ENCODE measurements around the gene MICAL2. TPM values are rescaled to one million over a fixed set of nuclear protein-coding genes. Genes with fewer than 3 reads are reported as not detected.

MICAL2 gene
- total and polyA plus RNA-seq, 2 of the 8 experiments (the other 6 are each of a cell fraction or from before 2014, with no cell fraction given) = 1.3 to 4.1 TPM

DNA sequence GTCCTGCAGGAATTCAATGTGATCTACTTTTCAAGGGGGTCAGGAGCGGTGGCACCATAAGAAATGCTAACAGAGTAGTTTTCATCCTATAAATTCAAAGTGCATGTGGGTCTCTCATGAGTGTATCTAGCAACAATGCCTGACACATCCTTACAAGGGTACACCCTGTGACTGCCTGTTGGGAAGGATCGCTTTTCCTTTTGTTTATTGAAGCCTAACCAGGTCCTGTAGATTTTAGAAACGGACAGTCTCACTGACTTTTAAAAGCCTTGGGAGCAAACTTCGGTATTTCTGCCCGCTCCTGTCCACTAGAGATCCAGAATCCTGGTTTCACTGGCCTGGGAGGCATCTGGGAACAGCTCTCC lies 102.4 kb downstream of the MICAL2 start:
- H2BK120ac ChIP-seq (replicated peaks; ENCODE audit: low read depth, low read length) = no peak overlapping the region
- H2BK15ac ChIP-seq (ENCODE audit: low read length) = no peak overlapping the region
- H4K5ac ChIP-seq (ENCODE audit: insufficient read length, low read depth, low read length) = no peak overlapping the region
- H3K14ac ChIP-seq (ENCODE audit: insufficient read length) = no peak overlapping the region
- no peaks in the 10 kb centered on the region for H3K79me2 ChIP-seq (ENCODE audit: control insufficient read depth in 1 of 2, insufficient read depth in 2 of 2, low read length in 2 of 2)
- no peak overlapping the region for H3K27ac ChIP-seq (ENCODE audit: low read depth, low read length)
- no peak for FAIRE-seq
- no peaks in the 10 kb centered on the region for H4K20me1 ChIP-seq (replicated peaks in 1 of 2; ENCODE audit: control insufficient read depth in 1 of 2, insufficient read depth in 2 of 2, low read length in 2 of 2)
- no peak for DNase-seq (ENCODE audit: low read depth in 1 of 2, low spot score in 2 of 2)
- H3K18ac ChIP-seq (ENCODE audit: extremely low read depth, low read length) = no peak overlapping the region
- H3K4me3 ChIP-seq (ENCODE audit: extremely low read depth in 1 of 4, insufficient read depth in 2 of 4, low read depth in 3 of 4, low read length in 4 of 4) = no peak overlapping the region
- H3K9ac ChIP-seq (replicated peaks in 1 of 4; ENCODE audit: extremely low read depth in 1 of 4, low read depth in 3 of 4, low read length in 3 of 4) = no peak overlapping the region
- no peak overlapping the region for H4K91ac ChIP-seq (replicated peaks; ENCODE audit: insufficient read length, low read length)
- CTCF ChIA-PET (ENCODE audit: partially characterized antibody) = interaction anchor here (0.9 to 2.0 kb wide), 3 partner anchors 8 to 24 kb away, joined by 3 to 4 read pairs (median 4); no protein-coding TSS in a partner anchor
- no peak overlapping the region for H2BK12ac ChIP-seq (ENCODE audit: low read depth, low read length)
- H2BK20ac ChIP-seq (ENCODE audit: low read length) = no peak overlapping the region
- no peak overlapping the region for H3K56ac ChIP-seq (replicated peaks; ENCODE audit: insufficient read length, low read depth, low read length)
- H3K27me3 ChIP-seq (replicated peaks in 1 of 4; ENCODE audit: control insufficient read depth in 3 of 4, extremely low read depth in 1 of 4, insufficient read depth in 3 of 4, low read length in 3 of 4) = no peaks in the 10 kb centered on the region
- H3K4me2 ChIP-seq (ENCODE audit: insufficient read depth in 1 of 2, low read depth in 2 of 2, low read length in 2 of 2) = no peak overlapping the region
- H3K4ac ChIP-seq (replicated peaks; ENCODE audit: insufficient read length, low read depth, low read length) = no peak overlapping the region
- H4K8ac ChIP-seq (ENCODE audit: extremely low read depth, insufficient read depth, low read length) = no peak overlapping the region
- no peaks in the 10 kb centered on the region for H3K79me1 ChIP-seq (ENCODE audit: low read depth, low read length)
- POLR2A ChIA-PET (ENCODE audit: partially characterized antibody) = no interaction called here
- WGBS, 2 experiments (ENCODE audit: extremely low coverage in 1 of 2, insufficient coverage in 1 of 2, insufficient read length in 1 of 2, insufficient replicate concordance in 2 of 2, low coverage in 1 of 2, low lambda C conversion rate in 2 of 2, missing lambda C conversion rate in 1 of 2) = 95% methylated on average over 5 of the region's 5 CpGs; no CpG with 5 or more reads in 1 of the 2 experiments
- no peaks in the 10 kb centered on the region for H3K36me3 ChIP-seq (ENCODE audit: control insufficient read depth in 2 of 4, insufficient read depth in 4 of 4, low read length in 3 of 4)
- H2BK5ac ChIP-seq (ENCODE audit: low read depth, low read length) = no peak overlapping the region
- H2AFZ ChIP-seq (ENCODE audit: low read length) = no peak overlapping the region
- H3K9me3 ChIP-seq (ENCODE audit: insufficient read depth in 2 of 2, low read depth in 1 of 2, low read length in 1 of 2) = no peaks in the 10 kb centered on the region
- H2AK5ac ChIP-seq (ENCODE audit: low read depth, low read length) = no peak overlapping the region
- peaks cover 0 to 5% (median 0%) of the 10 kb centered on the region in 4 experiments; a peak in 2 of 7 replicates for H3K4me1 ChIP-seq (replicated peaks in 1 of 4; ENCODE audit: control insufficient read depth in 3 of 4, insufficient read depth in 4 of 4, low read length in 3 of 4)
- H3K23me2 ChIP-seq (ENCODE audit: low read depth, low read length) = no peaks in the 10 kb centered on the region
- no peak overlapping the region for H3K23ac ChIP-seq (ENCODE audit: insufficient read length)
- TF ChIP-seq KDM5A (IDR thresholded peaks at IDR 0.05; ENCODE audit: low read length) = no peak
- no peak for TF ChIP-seq CTBP2 (IDR thresholded peaks at IDR 0.05; ENCODE audit: borderline replicate concordance, insufficient read depth, insufficient read length, low read length)
- TF ChIP-seq RBBP5 (IDR thresholded peaks at IDR 0.05; ENCODE audit: borderline replicate concordance, low read depth, low read length) = no peak
- TF ChIP-seq, protein P1, sequence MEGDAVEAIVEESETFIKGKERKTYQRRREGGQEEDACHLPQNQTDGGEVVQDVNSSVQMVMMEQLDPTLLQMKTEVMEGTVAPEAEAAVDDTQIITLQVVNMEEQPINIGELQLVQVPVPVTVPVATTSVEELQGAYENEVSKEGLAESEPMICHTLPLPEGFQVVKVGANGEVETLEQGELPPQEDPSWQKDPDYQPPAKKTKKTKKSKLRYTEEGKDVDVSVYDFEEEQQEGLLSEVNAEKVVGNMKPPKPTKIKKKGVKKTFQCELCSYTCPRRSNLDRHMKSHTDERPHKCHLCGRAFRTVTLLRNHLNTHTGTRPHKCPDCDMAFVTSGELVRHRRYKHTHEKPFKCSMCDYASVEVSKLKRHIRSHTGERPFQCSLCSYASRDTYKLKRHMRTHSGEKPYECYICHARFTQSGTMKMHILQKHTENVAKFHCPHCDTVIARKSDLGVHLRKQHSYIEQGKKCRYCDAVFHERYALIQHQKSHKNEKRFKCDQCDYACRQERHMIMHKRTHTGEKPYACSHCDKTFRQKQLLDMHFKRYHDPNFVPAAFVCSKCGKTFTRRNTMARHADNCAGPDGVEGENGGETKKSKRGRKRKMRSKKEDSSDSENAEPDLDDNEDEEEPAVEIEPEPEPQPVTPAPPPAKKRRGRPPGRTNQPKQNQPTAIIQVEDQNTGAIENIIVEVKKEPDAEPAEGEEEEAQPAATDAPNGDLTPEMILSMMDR (IDR thresholded peaks at IDR 0.05; ENCODE audit: control extremely low read depth in 1 of 3, insufficient read depth in 1 of 3, low read depth in 1 of 3, low read length in 3 of 3) = no peak
- TF ChIP-seq TCF12 (IDR thresholded peaks at IDR 0.05; ENCODE audit: low read depth, low read length) = no peak
- no peak for TF ChIP-seq BRCA1 (IDR thresholded peaks at IDR 0.05; ENCODE audit: low read depth, low read length)
- no peak for TF ChIP-seq GABPA (IDR thresholded peaks at IDR 0.05; ENCODE audit: borderline replicate concordance, insufficient read depth, low read length)
- no peak for TF ChIP-seq E2F6 (IDR thresholded peaks at IDR 0.05)
- TF ChIP-seq MAFK (IDR thresholded peaks at IDR 0.05; ENCODE audit: low read depth, low read length) = no peak
- TF ChIP-seq, protein P2, sequence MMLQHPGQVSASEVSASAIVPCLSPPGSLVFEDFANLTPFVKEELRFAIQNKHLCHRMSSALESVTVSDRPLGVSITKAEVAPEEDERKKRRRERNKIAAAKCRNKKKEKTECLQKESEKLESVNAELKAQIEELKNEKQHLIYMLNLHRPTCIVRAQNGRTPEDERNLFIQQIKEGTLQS (IDR thresholded peaks at IDR 0.05; ENCODE audit: insufficient read depth, low read depth, low read length) = no peak

Data from H1 (cell line).